C4-2B (cell line): Measurements from ENCODE around the gene KCNIP1.
A peak's percentile ranks its signal among the peaks of the same experiment; 100 is the strongest.

ENCODE experiments used
- H3K27ac ChIP-seq: fragments of 450-650 bp; 2 replicates; pipeline ENCODE4 v1.5.1; 2017
- CTCF ChIP-seq: fragments of 450-650 bp; conservative IDR thresholded peaks from 2 replicates; pipeline ENCODE4 v1.5.1; 2017; ENCODE audit warnings: mild to moderate bottlenecking
- ZFX ChIP-seq: fragments of 450-650 bp; IDR thresholded peaks from 2 replicates; pipeline ENCODE4 v1.6.1; 2017

KCNIP1 gene

DNA sequence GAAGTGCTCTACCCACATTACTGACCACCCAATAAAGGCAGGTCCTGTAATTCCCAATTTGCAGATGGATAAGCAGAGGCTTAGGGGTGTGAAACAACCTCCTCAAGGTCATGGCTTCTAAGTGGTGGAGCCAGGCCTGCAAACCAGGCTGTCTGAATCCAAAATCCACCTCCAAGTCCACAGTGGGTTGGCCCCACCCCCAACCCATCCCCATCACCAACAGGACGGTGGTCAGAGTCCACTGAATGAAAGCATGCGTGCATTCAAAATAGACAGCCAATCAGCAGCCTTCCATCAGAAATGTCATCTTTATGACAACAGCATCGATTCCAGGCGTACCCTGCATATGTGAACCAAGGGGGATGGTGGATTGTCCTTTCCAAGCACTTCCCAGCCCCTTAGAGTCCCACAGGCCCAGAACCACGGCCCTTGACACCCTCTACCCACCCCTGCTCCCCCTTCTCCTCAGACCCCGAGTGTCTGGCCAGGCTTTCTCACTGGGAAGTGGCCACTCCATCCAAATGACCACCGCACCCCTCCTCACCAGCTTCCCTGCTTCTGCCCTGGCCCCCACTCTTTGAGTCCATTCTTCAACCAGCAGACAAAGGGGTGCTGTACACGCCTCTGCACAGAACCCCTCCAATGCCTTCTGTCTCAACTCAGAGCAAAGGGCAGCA is 133.1 kb downstream of the KCNIP1 start:
- no peak overlapping the region for H3K27ac ChIP-seq
- TF ChIP-seq CTCF = no peak
- no peak for TF ChIP-seq ZFX

DNA sequence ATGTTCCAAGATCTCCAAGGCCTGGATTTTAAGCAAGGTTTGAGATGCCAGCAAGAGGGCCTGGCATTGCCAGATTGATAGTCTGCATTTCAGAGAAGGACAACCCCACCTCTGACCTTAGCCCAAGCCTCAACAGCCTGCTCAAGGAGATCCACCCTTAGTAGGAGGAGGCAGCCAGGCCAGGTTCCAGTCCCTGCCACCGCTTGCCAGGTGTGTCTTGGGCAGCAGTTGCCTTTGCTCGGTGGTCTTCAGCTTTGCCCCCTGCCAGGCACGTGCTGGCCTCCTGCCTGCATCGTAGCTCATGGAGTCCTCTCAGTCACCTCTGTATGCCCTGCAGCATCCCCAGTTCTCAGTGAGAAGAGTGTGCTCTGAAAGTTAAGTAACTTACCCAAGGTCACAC is 134.2 kb downstream of the KCNIP1 start:
- no peak for TF ChIP-seq ZFX
- TF ChIP-seq CTCF = no peak
- no peak overlapping the region for H3K27ac ChIP-seq

GRCh38 chr5:170638454-170639220 is 134.8 kb downstream of the KCNIP1 start:
- TF ChIP-seq CTCF = peak; percentile 94
- no peak for TF ChIP-seq ZFX

GRCh38 chr5:170639221-170639925 is 135.6 kb downstream of the KCNIP1 start:
- no peak overlapping the region for H3K27ac ChIP-seq
- TF ChIP-seq ZFX = no peak
- no peak for TF ChIP-seq CTCF

More at GRCh38 chr5:170638454-170639220, 134.8 kb downstream of the KCNIP1 start:
- no peak overlapping the region for H3K27ac ChIP-seq

DNA sequence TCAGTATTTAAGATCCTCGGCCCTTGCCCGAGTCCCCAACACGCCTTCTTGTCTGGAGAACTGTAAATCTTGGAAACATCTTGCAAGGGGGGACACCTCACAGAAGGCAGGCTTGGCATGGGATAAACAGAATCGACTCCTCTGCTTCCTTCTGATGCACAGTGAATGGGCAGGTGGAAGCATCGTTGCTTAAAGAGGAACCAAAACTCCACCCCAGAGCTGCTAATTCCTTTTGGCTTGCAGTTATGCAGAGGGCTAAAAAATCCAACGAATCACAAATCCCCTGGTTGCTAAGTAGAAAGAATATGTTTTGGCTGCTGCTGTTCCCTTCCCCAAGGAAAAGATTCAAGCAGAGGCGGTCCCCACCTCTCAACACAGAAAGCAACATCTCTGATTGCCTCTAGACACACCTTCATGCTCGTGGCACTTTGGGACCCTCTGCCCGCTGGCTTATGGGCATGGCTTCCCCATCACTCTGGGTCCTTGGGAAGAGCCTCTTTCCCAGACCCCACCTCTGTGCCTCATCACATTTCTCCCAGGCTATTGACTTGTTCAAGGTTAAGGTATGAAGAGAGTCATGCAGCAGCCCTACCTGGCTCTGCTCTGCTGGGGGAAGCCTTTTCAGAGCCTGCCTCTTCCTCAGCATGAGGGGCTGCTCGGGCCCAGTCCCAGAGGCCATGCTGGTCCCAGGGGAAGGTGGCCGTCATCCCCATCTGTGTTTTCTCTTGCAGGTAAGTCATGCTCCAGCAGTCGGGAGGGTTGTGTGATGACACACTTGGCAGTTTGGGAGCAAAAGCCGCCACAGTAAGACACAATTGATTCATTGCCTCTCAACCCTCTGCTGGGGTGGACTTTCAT is 137.1 kb downstream of the KCNIP1 start:
- no peak overlapping the region for H3K27ac ChIP-seq
- no peak for TF ChIP-seq ZFX
- no peak for TF ChIP-seq CTCF

DNA sequence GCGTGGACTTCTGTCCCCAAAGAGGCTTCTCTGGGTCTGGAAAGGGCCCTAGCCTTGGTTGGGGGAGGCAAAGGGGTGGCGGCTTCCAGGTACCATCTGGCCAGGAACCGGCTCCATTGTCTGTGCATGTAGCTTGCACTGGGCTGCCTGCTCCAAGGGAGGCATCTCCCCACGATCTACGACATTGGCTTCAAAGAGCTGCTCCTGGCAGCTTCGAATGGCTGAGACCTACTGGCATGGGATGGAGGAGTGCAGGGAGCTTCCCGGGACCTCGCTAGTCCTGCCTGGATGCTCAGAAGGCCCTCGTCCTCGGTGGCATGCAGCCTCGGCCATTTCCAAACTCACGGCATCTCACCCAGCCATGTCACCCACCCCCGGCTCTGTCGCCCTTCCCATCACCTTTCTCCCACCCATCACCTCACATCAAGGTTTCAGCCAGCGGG is 137.8 kb downstream of the KCNIP1 start:
- H3K27ac ChIP-seq = no peak overlapping the region
- TF ChIP-seq ZFX (no peak), CTCF (no peak)
